ENCODE results near the gene TIGD3. TPM values are rescaled to one million over a fixed set of nuclear protein-coding genes. Genes with fewer than 3 reads are reported as not detected.

TIGD3 gene
- total RNA-seq, 1 donor from 2014 or later: 1.0 TPM

DNA sequence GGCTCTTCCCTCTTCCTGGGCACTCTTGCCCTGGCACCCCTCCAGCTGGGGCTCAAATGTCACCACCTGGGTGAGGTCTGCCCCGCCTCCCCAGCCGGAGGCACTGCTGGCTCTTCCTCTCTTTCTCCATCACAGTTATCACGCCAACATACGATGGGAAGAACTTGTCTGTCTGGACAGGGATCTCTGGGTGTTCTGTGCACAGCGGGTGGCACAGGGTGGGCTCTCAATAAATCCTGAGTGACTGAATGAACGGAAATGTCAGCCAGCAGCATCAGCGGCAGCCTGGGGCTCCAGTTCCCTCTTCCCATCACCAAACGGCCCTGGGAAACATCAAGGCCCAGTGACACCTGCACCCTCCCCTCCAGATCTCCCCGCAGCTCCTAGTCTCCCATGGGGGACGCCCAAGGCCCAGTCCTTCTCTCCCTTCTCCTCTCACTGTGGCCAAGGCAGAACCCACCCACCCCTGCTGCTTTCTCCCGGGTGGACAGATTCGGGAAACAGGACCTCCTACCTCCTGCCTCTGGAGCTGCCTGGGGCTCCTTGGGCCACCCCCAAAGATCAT is 28.3 kb downstream of the TIGD3 start:
- intact Hi-C loops (cut with DNase I): loop anchor here (5.0 kb wide), 2 partner anchors 34 to 129 kb away; no protein-coding TSS in a partner anchor
- DNase-seq (no peak), ATAC-seq (ENCODE audit: poor library complexity) (no peak)

DNA sequence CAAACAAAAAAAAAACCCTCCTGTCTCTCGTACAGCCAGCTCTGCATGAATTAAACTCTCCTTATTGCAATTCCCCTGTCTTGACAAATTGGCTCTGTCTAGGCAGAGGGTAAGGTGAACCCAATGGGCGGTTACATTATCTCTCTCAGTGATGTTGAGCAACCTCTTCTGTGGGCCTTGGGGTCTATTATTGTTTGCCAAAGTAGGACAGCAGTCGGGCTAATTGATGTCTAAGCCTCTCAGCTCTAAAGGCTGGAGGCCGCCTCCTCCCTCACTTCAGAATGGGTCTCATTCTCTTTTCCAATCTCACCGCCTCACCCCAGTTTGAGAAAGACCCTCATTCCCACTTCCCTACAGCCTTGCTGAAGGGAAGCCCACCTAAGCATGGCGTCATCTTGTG is 29.2 kb downstream of the TIGD3 start:
- no peak for DNase-seq
- no peak for ATAC-seq (ENCODE audit: poor library complexity)
- intact Hi-C loops (cut with DNase I): loop anchor here (5.0 kb wide), 2 partner anchors 34 to 129 kb away; no protein-coding TSS in a partner anchor

DNA sequence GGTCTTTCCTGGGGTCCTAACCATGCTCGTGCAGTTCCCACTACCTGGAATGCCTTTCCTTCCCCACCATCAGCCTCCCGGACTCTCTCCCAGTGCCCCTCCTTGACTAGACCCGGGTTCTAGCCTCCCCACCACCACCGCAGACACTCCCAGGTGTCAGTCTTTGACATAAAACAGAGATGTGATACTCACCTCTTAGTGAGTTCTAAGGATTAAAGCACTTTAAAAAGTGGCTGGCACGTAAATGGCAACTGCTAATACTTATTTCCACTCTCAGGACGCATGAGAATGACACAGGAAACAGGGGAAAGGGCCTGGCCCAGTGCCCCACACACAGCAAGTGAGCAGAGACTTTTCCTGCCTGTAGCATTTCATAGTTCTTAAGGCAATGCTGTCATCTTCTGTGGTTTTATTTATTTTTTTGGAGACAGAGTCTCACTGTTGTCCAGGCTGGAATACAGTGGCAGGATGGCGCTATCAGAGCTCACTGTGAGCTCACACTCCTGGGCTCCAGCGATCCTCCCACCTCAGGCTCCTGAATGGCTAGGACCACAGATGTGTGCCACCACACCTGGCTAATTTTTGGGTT is 29.8 kb downstream of the TIGD3 start:
- DNase-seq (peak; percentile 64), ATAC-seq (ENCODE audit: poor library complexity) (no peak)
- intact Hi-C loops (cut with DNase I): loop anchor here (5.0 kb wide), 2 partner anchors 33 to 128 kb away; no protein-coding TSS in a partner anchor

DNA sequence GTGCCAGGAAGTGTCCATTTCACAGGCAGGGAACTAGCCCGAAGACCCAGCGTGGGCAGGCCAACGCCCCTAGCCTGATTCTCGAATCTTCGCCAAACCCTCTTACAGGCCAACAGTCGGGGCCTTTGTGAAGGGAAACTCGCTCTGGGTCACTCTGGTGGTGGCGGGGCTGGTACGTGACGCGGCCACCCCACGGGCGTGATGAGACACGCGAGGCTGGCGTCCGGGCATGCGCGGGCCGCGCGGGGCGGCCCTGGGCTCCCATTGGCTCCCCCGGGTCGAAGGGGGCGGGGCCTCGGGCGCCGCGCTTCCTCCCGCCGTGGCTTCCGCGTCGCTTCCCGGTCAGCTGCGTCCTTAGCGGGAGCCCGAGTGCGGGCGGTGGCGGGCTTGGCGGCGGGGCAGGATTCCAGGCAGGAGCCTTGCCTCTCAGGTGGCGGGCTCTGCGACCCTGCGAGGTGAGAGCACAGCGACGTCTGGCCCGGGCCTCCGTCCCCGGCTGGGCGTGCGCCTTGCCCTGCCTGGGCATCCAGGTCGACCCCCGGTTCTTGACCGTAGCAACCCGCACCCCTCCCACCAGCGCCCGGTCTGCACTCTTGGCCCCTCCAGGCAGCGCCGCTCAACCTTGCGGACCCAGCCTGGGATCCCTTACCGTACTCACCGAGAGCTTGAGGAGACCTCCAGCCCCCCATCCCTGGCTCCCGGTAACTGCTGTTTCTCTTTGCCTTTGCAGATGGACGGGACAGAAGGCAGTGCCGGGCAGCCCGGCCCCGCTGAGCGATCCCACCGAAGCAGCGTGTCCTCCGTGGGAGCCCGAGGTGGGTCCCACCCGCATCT is 32.0 kb downstream of the TIGD3 start, which contains the start of gene FRMD8:
TSS of gene FRMD8 (plus strand) at position 331 of the 834 bp plus-strand sequence. CDS start at position 731, 400 bp downstream.
- peak; percentile 81 for ATAC-seq (ENCODE audit: poor library complexity)
- intact Hi-C loops (cut with DNase I): no loop called here
- peak; percentile 97 for DNase-seq

DNA sequence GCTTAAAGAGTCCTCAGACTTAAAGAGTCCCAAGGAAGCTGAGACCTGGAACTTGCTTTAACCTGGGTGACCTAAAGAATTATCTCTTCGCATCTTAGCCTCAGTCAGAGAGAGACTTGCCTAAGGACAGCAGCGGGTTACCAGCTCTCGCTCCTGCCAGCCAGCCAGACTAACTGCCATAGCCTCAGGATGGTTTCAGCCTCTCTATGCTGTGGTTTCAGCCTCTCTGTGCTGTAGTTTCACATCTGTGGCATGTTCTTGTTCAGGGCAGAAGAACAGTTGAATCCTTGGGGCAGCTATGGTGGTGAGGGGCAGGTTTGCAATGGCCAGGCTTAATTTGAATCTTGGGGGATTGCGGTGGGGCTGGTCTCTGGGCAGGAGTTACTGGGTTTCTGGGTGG is 34.2 kb downstream of the TIGD3 start:
- DNase-seq (no peak), ATAC-seq (ENCODE audit: poor library complexity) (no peak)
- intact Hi-C loops (cut with DNase I): no loop called here

DNA sequence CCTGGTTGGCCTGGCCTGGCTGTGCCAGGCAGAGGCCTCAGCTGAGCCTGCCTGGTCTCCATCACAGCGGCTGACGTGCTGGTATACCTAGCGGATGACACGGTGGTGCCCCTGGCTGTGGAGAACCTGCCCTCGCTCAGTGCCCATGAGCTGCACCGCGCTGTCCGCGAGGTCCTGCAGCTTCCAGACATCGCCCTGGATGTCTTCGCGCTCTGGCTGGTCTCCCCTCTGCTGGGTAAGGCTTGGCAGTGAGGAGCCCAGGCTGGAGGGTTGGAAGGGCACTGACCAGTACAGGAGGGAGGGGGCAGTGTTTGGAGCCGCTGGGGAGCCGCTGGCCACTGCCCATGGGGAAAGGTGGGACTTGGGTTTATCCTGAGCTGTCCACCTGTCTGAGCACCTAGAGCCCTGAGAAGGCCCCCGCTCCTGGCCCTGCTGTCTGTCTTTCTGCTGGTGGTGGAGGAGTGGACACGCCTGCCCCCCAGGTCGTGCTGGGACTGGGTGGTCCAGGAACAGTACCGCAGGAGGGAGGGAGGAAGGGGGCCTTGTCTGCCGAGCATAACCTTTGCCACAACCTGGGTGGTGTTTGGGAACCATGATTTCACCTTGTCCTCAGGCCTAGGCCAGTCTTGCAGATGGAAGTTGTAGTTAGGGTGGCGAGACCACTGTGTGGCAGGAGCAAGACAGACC is 34.9 kb downstream of the TIGD3 start:
- DNase-seq: no peak
- ATAC-seq (ENCODE audit: poor library complexity): no peak
- intact Hi-C loops (cut with DNase I): no loop called here

DNA sequence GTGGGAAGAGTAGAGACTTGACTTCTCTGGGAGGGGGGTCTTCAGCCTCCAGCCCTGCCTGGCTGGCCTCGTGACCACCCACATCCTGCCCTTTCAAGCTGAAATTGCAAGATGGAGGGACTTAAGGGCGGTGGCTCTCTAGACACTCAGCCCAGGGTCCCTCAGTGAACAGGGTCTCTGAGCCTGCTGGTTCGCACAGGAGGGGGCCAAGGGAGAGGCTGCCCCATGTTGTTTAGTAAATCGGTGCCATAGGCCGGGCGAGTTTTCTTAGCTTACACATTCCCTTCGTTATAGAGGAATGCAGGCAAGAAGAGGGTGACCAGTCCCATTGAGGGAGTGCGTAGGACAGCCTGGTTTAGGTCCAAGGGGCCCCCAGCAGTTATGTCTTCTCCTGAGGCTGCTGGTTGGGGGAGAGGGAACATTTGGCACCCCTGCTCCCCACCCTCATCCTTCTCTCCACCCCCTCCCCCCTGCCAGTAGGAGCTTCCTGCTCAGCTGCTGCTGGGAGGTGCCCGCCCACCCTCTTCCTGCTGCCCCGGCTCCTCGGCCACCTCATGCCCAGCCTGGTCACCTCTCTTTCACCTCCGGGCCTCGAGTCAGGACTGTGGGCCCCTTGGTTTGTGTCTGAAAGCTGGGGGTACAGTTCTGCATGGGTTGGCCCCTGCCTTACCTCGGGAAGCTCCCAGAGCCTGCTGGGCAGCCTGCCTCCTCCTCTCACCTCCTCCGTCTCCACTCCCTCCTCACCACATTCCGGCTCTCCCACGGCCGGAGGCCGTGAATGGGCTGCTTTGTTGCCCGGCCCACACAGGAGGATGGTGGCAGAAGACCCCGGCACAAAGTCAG is 35.8 kb downstream of the TIGD3 start:
- intact Hi-C loops (cut with DNase I): no loop called here
- no peak for ATAC-seq (ENCODE audit: poor library complexity)
- DNase-seq: no peak

DNA sequence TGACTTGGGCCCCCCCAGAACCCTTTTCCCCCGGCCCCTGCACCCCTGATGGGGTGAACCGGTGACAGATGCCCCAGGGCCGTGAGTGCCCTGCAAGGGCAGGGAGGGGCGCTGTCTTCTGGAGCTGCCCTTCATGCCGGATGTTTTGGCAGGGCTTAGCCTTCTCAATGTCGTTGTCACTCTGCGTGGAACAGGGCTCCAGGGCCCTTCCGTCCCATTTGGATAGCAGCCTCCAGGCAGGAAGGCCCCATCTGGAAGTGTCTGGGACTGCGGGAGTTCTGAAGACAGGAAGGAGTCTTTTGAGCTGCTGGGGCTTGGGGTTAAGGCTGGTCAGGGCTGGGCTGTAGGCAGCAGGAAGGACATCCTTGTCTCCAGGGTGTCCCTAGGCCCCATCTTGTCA is 36.4 kb downstream of the TIGD3 start:
- ATAC-seq (ENCODE audit: poor library complexity) (peak; percentile 20), DNase-seq (no peak)
- intact Hi-C loops (cut with DNase I): no loop called here

DNA sequence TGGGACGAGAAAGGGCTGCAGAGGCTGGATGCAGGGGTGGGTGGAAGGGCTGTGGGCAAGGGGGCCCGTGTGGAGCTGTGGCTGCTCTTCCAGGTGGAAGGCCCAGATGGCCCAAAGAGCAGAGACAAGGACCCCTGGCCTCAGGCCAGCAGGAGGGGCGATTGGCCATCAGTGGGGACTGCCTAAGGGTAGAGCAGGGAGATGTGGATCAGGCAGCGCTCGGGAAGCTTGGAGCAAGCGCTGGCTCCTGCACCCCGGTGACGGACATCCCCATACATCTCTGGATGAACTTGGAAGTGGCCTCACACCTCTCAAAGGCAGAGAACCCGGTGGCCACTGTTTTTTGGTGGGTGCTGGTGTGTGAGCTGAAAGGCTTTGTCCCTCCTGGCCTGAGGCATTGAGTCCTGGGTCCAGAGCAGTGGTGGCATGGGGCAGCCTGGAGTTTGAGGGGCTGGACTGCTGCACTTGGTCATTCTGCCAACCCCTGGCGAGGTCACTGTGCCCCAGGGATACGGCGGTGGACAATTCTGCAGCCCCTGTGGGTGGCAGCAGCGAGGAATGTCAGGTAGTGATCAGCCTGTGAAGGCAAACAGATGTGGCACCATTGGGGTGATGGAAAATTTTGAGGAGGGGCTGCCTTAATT is 37.8 kb downstream of the TIGD3 start:
- no peak for DNase-seq
- intact Hi-C loops (cut with DNase I): no loop called here

DNA sequence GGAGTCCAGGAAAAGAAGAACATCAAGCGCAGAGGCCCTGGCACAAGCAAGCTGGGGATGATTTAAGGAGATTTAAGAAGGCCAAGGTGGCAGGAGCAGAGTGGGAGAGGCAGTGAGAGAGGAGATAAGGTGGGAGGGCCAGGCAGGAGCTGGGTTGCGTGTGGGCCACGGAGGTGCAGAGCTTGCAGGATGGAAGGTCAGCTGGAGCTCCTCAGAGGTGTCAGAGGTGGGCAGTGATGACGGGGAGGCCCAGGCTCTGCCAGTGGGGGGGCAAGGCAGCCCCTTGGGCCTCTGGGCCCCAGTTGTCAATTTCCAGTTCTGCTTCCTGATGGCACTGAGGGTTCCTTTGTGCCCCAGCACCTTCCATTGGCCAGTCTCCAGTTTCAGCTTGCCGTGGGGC is 38.3 kb downstream of the TIGD3 start:
- intact Hi-C loops (cut with DNase I): no loop called here
- ATAC-seq (ENCODE audit: poor library complexity): no peak
- DNase-seq: no peak

More for the DNA sequence above, 37.8 kb downstream of the TIGD3 start:
- no peak for ATAC-seq (ENCODE audit: poor library complexity)

DNA sequence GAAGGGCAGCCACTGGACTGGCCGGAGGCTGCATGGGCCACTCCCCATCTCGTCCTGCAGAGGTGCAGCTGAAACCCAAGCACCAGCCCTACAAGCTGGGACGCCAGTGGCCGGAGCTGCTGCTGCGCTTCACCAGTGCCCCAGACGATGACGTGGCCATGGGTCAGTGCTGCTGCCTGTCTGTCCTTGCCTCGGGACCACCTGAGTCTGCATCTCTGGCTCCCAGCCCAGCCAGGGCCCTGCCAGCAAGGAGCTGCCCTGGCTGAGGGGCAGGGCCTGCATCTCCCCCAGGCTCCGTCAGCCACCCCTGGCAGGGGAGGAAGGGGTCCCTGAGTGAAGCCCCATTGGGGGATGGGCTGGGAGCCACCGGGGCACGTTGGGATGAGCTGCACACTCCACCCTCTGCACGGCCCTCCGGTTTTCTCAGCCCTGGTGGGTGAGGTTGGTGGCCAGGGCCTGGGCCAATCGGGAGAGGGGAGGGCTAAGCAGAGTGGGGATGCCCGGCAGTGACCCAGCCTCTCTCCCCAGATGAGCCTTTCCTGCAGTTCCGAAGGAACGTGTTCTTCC is 39.0 kb downstream of the TIGD3 start:
- intact Hi-C loops (cut with DNase I): no loop called here
- DNase-seq (no peak), ATAC-seq (ENCODE audit: poor library complexity) (no peak)

DNA sequence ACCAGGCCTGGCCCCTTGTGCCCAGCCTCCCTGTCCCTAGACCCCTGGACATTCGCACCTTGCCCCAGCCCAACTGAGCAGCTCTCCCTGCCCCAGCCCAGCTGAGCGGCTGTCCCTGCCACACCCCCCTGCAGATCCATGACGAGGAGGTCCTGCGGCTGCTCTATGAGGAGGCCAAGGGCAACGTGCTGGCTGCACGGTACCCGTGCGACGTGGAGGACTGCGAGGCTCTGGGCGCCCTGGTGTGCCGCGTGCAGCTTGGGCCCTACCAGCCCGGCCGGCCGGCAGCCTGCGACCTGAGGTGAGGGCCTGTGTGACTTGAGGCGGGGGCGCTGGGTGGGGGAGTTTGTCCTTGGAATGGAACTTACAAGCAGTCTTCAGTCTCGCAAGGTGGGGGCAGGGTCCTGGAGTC is 39.6 kb downstream of the TIGD3 start:
- ATAC-seq (ENCODE audit: poor library complexity): no peak
- no peak for DNase-seq
- intact Hi-C loops (cut with DNase I): no loop called here

DNA sequence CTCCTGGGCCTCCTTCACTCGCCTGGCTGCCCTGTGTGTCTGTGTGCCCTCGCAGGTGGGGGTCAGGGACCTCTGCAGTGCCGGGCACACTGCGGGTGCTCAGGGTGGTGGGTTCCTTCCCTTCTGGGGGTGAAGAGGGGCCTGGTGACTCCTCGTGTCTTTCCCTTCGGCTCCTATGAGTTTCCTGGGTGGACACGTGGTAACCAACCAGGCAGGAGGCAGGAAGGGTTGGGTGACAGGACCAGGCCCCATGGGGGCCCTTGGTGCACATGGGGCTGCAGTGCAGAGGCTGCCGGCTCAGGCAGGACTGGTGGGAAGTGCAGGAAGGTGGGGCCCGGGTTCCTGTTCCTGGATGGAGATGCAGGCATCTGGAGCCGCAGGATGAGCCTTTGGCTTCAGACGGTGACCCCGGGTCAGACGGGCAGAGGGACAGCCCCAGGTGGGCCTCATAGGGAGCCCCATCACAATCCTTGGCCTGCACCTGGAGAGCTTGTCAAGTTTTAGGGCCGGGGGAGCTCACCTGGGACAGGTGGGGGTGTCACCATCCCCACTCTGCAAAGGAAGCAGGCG is 41.5 kb downstream of the TIGD3 start:
- intact Hi-C loops (cut with DNase I): no loop called here
- no peak for ATAC-seq (ENCODE audit: poor library complexity)
- no peak for DNase-seq

DNA sequence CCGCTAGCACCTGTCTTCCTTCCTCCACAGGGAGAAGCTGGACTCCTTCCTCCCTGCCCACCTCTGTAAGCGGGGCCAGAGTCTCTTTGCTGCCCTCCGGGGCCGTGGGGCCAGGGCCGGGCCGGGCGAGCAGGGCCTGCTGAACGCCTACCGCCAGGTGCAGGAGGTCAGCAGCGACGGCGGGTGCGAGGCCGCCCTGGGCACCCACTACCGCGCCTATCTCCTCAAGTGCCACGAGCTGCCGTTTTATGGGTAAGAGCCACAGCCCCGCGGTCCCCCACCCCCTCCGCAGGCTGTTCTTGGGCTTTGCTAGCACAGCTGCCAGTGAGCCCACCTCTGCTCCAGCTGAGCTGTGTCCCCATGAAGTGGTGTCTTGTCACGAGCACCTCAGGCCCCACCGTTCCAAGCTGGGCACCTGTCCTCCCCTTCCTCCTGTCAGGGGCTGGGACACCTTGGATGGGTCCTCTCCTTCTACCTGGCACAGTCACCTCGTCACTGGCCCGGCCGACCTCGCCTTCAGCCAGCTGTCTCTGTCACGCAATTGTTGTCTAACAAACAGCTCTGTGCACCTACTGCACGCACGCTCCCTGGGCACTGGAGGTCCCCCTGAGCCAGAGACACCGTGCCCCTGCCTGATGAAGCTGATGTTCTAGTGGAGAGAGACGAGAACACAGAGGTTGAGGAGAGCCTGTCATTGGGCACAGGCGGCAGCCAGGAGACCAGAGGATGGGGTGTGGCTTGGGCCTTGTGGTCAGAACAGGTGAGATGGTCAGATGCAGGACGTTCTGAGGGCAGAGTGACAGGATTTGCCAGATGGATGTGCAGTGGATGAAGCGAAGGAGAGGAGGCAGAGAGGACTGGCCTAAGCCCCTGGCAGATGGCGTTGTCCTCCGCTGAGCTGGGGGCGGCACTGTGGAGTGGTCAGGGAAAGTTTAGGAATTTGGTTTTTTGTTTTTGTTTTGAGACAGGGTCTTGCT is 42.5 kb downstream of the TIGD3 start:
- no peak for ATAC-seq (ENCODE audit: poor library complexity)
- DNase-seq: no peak
- intact Hi-C loops (cut with DNase I): no loop called here

DNA sequence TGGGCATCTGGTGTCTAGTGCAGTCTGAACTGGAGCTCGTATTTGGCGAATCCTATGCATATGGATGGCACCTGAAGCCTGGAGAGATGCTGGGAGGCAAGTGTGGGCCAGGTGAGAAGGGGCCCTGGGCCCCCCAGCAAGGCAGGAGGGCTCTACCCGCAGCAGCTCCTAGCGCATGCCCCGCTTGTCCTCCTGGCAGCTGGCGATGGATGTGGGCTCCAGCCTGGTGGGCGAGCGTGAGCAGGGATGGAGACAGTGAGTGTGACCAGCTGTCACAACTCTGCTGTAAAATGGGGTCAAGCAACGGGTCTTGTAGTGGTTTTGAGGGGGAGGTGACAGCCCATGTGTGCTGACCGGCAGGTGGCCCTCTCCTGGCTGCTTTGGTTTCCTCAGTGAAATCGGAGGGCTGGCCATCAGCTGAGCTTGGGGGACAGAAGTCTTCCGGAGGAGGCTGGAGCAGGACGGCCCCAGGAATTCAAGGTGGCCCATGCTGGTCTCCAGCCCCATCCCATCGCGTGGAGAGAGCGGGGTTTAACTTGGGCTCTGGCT is 43.9 kb downstream of the TIGD3 start:
- DNase-seq (no peak), ATAC-seq (ENCODE audit: poor library complexity) (no peak)
- intact Hi-C loops (cut with DNase I): no loop called here

DNA sequence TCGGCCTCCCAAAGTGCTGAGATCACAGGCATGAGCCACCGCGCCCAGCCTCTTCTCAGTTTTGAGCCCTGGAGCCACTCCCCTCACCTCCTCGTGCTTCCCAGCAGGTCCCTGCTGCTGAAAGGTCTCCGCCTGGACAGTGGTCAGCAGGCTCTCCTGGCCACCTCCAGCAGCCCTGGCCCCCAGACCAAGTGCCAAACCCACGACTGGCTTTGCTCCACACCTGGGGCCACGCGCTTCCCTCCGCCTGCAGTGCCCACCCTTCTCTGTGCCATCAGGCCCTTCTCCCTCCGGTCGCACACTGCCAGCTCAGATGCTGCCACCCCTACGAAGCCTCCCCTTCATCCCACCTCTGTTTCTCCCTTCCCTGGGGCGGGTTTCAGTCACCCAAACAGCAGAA is 44.7 kb downstream of the TIGD3 start:
- DNase-seq (no peak), ATAC-seq (ENCODE audit: poor library complexity) (no peak)
- intact Hi-C loops (cut with DNase I): no loop called here

Data from Right ventricle myocardium superior (tissue), 1 donor.